Mesendoderm (in vitro differentiated cells): ENCODE measurements around the gene PHF14.
"Not testable (repeated sequence)": the region's sequence is repeated elsewhere in the genome, so short reads cannot be mapped to it uniquely, and the experiment has no call there.

Experiments
- DNase-seq: peaks from one replicate; pipeline ENCODE4 v3.0.0; 2013
- H2AK5ac ChIP-seq: 2 replicates; pipeline ENCODE4 v1.6.1; 2013; ENCODE audit warnings: low read length, inconsistent platforms
- H2BK120ac ChIP-seq: 2 replicates; pipeline ENCODE4 v1.6.1; 2013; ENCODE audit warnings: low read depth, mild to moderate bottlenecking, low read length, moderate library complexity, mixed read lengths
- H2BK15ac ChIP-seq: replicated peaks from 2 replicates; pipeline ENCODE4 v1.6.1; 2013; ENCODE audit warnings: low read depth, mild to moderate bottlenecking, moderate library complexity
- H2BK5ac ChIP-seq: 2 replicates; pipeline ENCODE4 v1.6.1; 2013; ENCODE audit warnings: low read length, inconsistent platforms
- H3K18ac ChIP-seq: 2 replicates; pipeline ENCODE4 v1.6.1; 2013; ENCODE audit warnings: mild to moderate bottlenecking, low read length, mixed read lengths
- H3K23ac ChIP-seq: one replicate; pipeline ENCODE4 v1.6.1; 2013; ENCODE audit warnings: low read length
- H3K27ac ChIP-seq: 2 replicates; pipeline ENCODE4 v1.5.1; 2013; ENCODE audit warnings: low read depth, mild to moderate bottlenecking, inconsistent platforms, low read length, moderate library complexity
- H3K27me3 ChIP-seq: 2 replicates; pipeline ENCODE4 v1.6.1; 2013; ENCODE audit warnings: low read length, control low read depth, mild to moderate bottlenecking, inconsistent platforms; ENCODE audit not compliant: insufficient read depth, poor library complexity
- H3K36me3 ChIP-seq: 2 replicates; pipeline ENCODE4 v1.6.1; 2013; ENCODE audit warnings: low read length, inconsistent platforms; ENCODE audit not compliant: control insufficient read depth, insufficient read depth
- H3K4ac ChIP-seq: one replicate; pipeline ENCODE4 v1.6.1; 2013; ENCODE audit warnings: low read depth, mild to moderate bottlenecking, low read length, moderate library complexity
- H3K4me1 ChIP-seq: 2 replicates; pipeline ENCODE4 v1.6.1; 2013; ENCODE audit warnings: low read depth, low read length, inconsistent platforms; ENCODE audit not compliant: control insufficient read depth
- H3K4me2 ChIP-seq: 2 replicates; pipeline ENCODE4 v1.6.1; 2013; ENCODE audit warnings: low read length
- H3K4me3 ChIP-seq: 2 replicates; pipeline ENCODE4 v1.5.1; 2013; ENCODE audit warnings: mild to moderate bottlenecking, low read length
- H3K56ac ChIP-seq: one replicate; pipeline ENCODE4 v1.6.1; 2013; ENCODE audit warnings: low read length
- H3K79me1 ChIP-seq: 2 replicates; pipeline ENCODE4 v1.6.1; 2013; ENCODE audit warnings: low read length, inconsistent platforms
- H3K79me2 ChIP-seq: 2 replicates; pipeline ENCODE4 v1.6.1; 2013; ENCODE audit warnings: mild to moderate bottlenecking, low read length; ENCODE audit not compliant: control insufficient read depth, insufficient read depth
- H3K9ac ChIP-seq: 2 replicates; pipeline ENCODE4 v1.6.1; 2013; ENCODE audit warnings: low read length, inconsistent platforms
- H4K5ac ChIP-seq: one replicate; pipeline ENCODE4 v1.6.1; 2013; ENCODE audit warnings: low read length
- H4K8ac ChIP-seq: one replicate; pipeline ENCODE4 v1.6.1; 2013; ENCODE audit warnings: low read depth, mild to moderate bottlenecking, control low read depth, low read length, moderate library complexity
- WGBS: extraction: QIAGEN DNeasy Blood & Tissue Kit; methylation state at CpG from one replicate; pipeline ENCODE4 v1.1.7; 2013; ENCODE audit warnings: low lambda C conversion rate, missing lambda C conversion rate; ENCODE audit not compliant: insufficient coverage; ENCODE audit errors: extremely low coverage; 5-methylcytosine and 5-hydroxymethylcytosine counted together

PHF14 gene

GRCh38 chr7:10972174-10972573 lies 1.5 kb upstream of the PHF14 start:
- Histone ChIP-seq H3K27ac (no peak overlapping the region), H3K4me3 (no peak overlapping the region), H3K4ac (no peak overlapping the region), H3K9ac (no peak overlapping the region), H3K18ac (no peak overlapping the region), H2BK15ac (no peak overlapping the region), H2BK120ac (no peak overlapping the region), H4K8ac (no peak overlapping the region), H3K36me3 (no peaks in the 10 kb centered on the region), H3K4me1 (no peaks in the 10 kb centered on the region), H3K56ac (no peak overlapping the region), H2BK5ac (no peak overlapping the region), H4K5ac (no peak overlapping the region), H3K27me3 (no peaks in the 10 kb centered on the region), H3K4me2 (no peak overlapping the region), H3K23ac (no peak overlapping the region), H3K79me2 (peaks cover 5% of the 10 kb centered on the region), H2AK5ac (no peak overlapping the region), H3K79me1 (no peaks in the 10 kb centered on the region)
- whole genome bisulfite sequencing, result no CpG with 5 or more reads among the region's 5 CpGs
- DNase-seq, result no peak

GRCh38 chr7:10973942-10974911 lies 555 bp downstream of the PHF14 start:
- Histone ChIP-seq H3K18ac (peak overlapping the region; percentile 77), H3K9ac (peak overlapping the region; percentile 88), H4K8ac (no peak overlapping the region), H3K36me3 (no peaks in the 10 kb centered on the region), H3K79me2 (peaks cover 11% of the 10 kb centered on the region), H2BK15ac (no peak overlapping the region), H2BK5ac (peak overlapping the region; percentile 34), H3K79me1 (peaks cover 2% of the 10 kb centered on the region), H3K27ac (peak overlapping the region; percentile 85), H3K23ac (peak overlapping the region; percentile 29), H3K27me3 (no peaks in the 10 kb centered on the region), H2AK5ac (no peak overlapping the region), H3K4me1 (no peaks in the 10 kb centered on the region), H3K4ac (peak overlapping the region; percentile 84), H3K4me2 (peak overlapping the region; percentile 92), H3K4me3 (peak overlapping the region; percentile 85), H3K56ac (peak overlapping the region; percentile 89), H2BK120ac (peak overlapping the region; percentile 48), H4K5ac (no peak overlapping the region)
- DNase-seq, result peak; percentile 53
- no CpG with 5 or more reads among the region's 47 CpGs for WGBS

DNA sequence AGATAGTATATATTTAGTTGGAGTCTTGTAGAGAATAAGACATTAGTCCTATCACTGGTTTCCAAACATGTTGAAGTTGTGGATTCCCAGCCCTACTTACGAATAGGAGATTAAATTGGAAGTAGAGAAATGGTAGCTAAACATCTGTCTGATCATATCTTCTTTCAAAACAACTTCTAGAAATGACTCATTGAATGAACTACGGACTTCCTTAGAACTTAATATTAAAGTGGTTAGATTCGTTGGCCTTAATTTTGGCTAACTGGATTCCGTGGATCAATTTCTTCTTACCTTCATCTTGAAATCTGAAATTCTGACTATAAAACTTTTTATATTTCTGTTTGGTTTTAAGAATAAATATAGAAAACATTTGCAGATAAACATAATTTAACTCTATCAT lies 3.4 kb downstream of the PHF14 start:
- no peak overlapping the region for H2AK5ac ChIP-seq
- no peak overlapping the region for H2BK5ac ChIP-seq
- H4K8ac ChIP-seq, result no peak overlapping the region
- H3K4me3 ChIP-seq, result no peak overlapping the region
- H3K36me3 ChIP-seq, result no peaks in the 10 kb centered on the region
- no peak overlapping the region for H4K5ac ChIP-seq
- no peaks in the 10 kb centered on the region for H3K27me3 ChIP-seq
- no peak overlapping the region for H3K9ac ChIP-seq
- DNase-seq, result no peak
- no peak overlapping the region for H3K27ac ChIP-seq
- H3K4ac ChIP-seq, result no peak overlapping the region
- no peak overlapping the region for H3K18ac ChIP-seq
- H2BK120ac ChIP-seq, result no peak overlapping the region
- peaks cover 2% of the 10 kb centered on the region for H3K79me1 ChIP-seq
- WGBS, result no CpG with 5 or more reads among the region's 4 CpGs
- no peak overlapping the region for H3K4me2 ChIP-seq
- no peak overlapping the region for H2BK15ac ChIP-seq
- H3K4me1 ChIP-seq, result no peaks in the 10 kb centered on the region
- no peak overlapping the region for H3K23ac ChIP-seq
- no peak overlapping the region for H3K56ac ChIP-seq
- H3K79me2 ChIP-seq, result peaks cover 11% of the 10 kb centered on the region

GRCh38 chr7:10981317-10981716 lies 7.6 kb downstream of the PHF14 start:
- no peak overlapping the region for H3K18ac ChIP-seq
- H3K79me1 ChIP-seq, result peaks cover 5% of the 10 kb centered on the region
- no peak overlapping the region for H3K23ac ChIP-seq
- H3K27me3 ChIP-seq, result no peaks in the 10 kb centered on the region
- no CpG with 5 or more reads among the region's 3 CpGs for WGBS
- H3K4me1 ChIP-seq, result no peaks in the 10 kb centered on the region
- no peak overlapping the region for H2BK5ac ChIP-seq
- H2BK120ac ChIP-seq, result no peak overlapping the region
- H3K4me3 ChIP-seq, result no peak overlapping the region
- no peak overlapping the region for H2BK15ac ChIP-seq
- no peak overlapping the region for H4K8ac ChIP-seq
- H3K9ac ChIP-seq, result no peak overlapping the region
- peaks cover 8% of the 10 kb centered on the region for H3K79me2 ChIP-seq
- H3K4ac ChIP-seq, result no peak overlapping the region
- H3K27ac ChIP-seq, result no peak overlapping the region
- H2AK5ac ChIP-seq, result no peak overlapping the region
- no peak overlapping the region for H3K56ac ChIP-seq
- no peak overlapping the region for H3K4me2 ChIP-seq
- peaks cover 2% of the 10 kb centered on the region for H3K36me3 ChIP-seq
- no peak overlapping the region for H4K5ac ChIP-seq
- DNase-seq, result no peak

DNA sequence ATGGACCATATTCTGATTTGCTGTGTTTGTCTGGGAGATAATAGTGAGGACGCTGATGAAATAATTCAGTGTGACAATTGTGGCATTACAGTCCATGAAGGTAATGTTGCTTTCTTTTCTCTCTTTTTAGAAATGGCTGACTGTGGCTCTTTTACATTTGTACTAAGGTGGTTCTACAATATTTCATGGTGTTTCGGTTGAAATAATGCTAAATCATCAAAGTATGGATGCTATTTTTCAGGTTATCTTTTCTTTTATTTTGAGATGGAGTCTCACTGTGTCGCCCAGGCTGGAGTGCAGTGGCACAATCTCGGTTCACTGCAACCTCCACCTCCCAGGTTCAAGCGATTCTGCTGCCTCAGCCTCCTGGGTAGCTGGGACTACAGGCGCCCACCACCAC lies 17.1 kb downstream of the PHF14 start:
- H3K4ac ChIP-seq, DNase-seq, H2BK120ac ChIP-seq, H3K79me2 ChIP-seq, H3K23ac ChIP-seq, H3K79me1 ChIP-seq, H3K27ac ChIP-seq, H3K4me1 ChIP-seq, H4K8ac ChIP-seq, H3K4me2 ChIP-seq, H3K56ac ChIP-seq, H3K9ac ChIP-seq, H3K18ac ChIP-seq, H3K36me3 ChIP-seq, H2AK5ac ChIP-seq, H3K4me3 ChIP-seq, H2BK15ac ChIP-seq, H4K5ac ChIP-seq, H3K27me3 ChIP-seq, H2BK5ac ChIP-seq: not testable (repeated sequence)
- no CpG with 5 or more reads among the region's 6 CpGs for WGBS
